HCT116 (cell line): ENCODE measurements around the gene KISS1R.

Source experiments
- CTCF ChIP-seq, 3 experiments: fragments of 200-600 bp in 1 of 3; sonication (generic) in 1 of 3; IDR thresholded peaks in 2 of 3; conservative IDR thresholded peaks in 1 of 3; 2 replicates each; pipeline ENCODE4 v1.5.1; 2012 to 2017; ENCODE audit warnings: low read depth in 2 of 3, low read length in 2 of 3, antibody characterized with exemption in 1 of 3, borderline replicate concordance in 1 of 3, control low read depth in 1 of 3, mild to moderate bottlenecking in 1 of 3, mixed read lengths in 1 of 3, mixed run types in 1 of 3, moderate library complexity in 1 of 3; ENCODE audit not compliant: insufficient read depth in 1 of 3
- EZH2phosphoT487 ChIP-seq: fragments of 200-600 bp; IDR thresholded peaks from 2 replicates; pipeline ENCODE4 v1.6.1; 2018; ENCODE audit warnings: antibody characterized with exemption, borderline replicate concordance
- POLR2AphosphoS5 ChIP-seq: IDR thresholded peaks from 2 replicates; pipeline ENCODE4 v1.6.1; 2011; ENCODE audit warnings: mild to moderate bottlenecking, low read depth, low read length, moderate library complexity

- TF ChIP-seq EZH2phosphoT487 = no peak
- no peak; the same call in 1 of the 2 replicates for TF ChIP-seq POLR2AphosphoS5
- TF ChIP-seq CTCF (IDR thresholded peaks at IDR 0.05 in 2 of 3, conservative IDR thresholded peaks at IDR 0.05 in 1 of 3; ENCODE audit: borderline replicate concordance in 1 of 3, insufficient read depth in 1 of 3, low read depth in 2 of 3, low read length in 2 of 3) = no peak
These were observed 46.2 kb upstream of the KISS1R start for GRCh38 chr19:870963-871401.
